Activated T-helper 1 cell treated with anti-CD3 and anti-CD28 coated beads, Interleukin-12 subunit alpha, Interleukin-12 subunit beta, Interleukin-2, Interleukin-4 antibody, amounts not matched to agents 30 ng/mL and 10 ng/mL and 1 ng/mL, durations not matched to agents 14 hours and 24 hours and 36 hours (primary cell): ENCODE results near the gene ZAP70. TPM values are rescaled to one million over a fixed set of nuclear protein-coding genes. Genes with fewer than 3 reads are reported as not detected.
"Not testable (repeated sequence)": the region's sequence is repeated elsewhere in the genome, so short reads cannot be mapped to it uniquely, and the experiment has no call there.

Experiments
- DNase-seq: peaks from one replicate; pipeline ENCODE4 v3.0.0; 2021; ENCODE audit warnings: low spot score
- H3K27ac Mint-ChIP-seq: one replicate; pipeline ENCODE4 v1.8.0; 2021; ENCODE audit warnings: mild to moderate bottlenecking, mixed read lengths
- H3K27me3 Mint-ChIP-seq: one replicate; pipeline ENCODE4 v1.8.0; 2022; ENCODE audit warnings: mild to moderate bottlenecking, moderate library complexity, mixed read lengths; ENCODE audit not compliant: insufficient read depth
- H3K36me3 Mint-ChIP-seq: one replicate; pipeline ENCODE4 v1.8.0; 2021; ENCODE audit warnings: low read depth, mixed read lengths
- H3K4me1 Mint-ChIP-seq: one replicate; pipeline ENCODE4 v1.8.0; 2021; ENCODE audit warnings: low read depth, mixed read lengths
- H3K4me3 Mint-ChIP-seq: one replicate; pipeline ENCODE4 v1.8.0; 2021; ENCODE audit warnings: mild to moderate bottlenecking, moderate library complexity, mixed read lengths
- H3K9me3 Mint-ChIP-seq: one replicate; pipeline ENCODE4 v1.8.0; 2021; ENCODE audit warnings: mixed read lengths
- intact Hi-C: fragments of 100-400 bp; cut with micrococcal nuclease; formaldehyde crosslinking; loops from one replicate; pipeline ENCODE4 v1.15.1; 2024
- total RNA-seq: library from RNA; stranded (reverse); gene quantifications from 2 replicates; pipeline ENCODE4 v1.2.3, GENCODE V29; 2022

The ZAP70 gene
- total RNA-seq, 1 donor from 2014 or later = 313 TPM

DNA sequence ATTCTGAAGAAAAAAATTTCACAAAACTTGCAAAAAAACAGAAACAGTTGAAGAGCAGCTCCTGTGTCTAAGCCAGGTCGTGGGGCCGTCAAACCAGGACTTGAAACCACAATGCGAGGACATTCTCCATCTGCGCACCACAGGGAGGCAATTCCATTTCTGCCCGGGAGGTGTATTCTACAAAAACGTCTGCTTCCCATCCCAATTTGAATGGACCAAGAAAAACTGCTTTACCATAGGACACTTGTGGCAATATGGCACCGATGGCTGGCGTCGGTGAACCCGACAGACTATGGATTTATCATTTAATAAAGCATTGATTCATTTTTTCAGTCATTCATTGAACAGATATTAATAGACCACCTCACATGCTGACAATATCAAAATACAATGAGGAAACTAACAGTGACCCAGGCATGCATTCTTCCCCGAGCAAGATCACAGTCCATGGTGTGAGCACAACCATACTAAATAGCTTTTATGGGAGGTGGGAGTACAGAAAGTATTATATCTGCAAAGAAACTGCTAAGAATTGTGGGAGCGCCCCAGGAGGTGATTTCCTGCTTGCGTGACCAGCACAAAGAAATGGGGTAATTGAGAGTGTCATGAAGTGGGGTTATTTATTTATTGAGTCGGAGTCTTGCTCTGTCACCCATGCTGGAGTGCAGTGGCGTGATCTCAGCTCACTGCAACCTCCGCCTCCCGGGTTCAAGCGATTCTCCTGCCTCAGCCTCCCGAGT lies 10.5 kb upstream of the ZAP70 start:
- no peaks in the 10 kb centered on the region for H3K9me3 Mint-ChIP-seq
- H3K4me1 Mint-ChIP-seq = peaks cover 10% of the 10 kb centered on the region
- no peaks in the 10 kb centered on the region for H3K36me3 Mint-ChIP-seq
- peaks cover 7% of the 10 kb centered on the region for H3K27me3 Mint-ChIP-seq
- intact Hi-C loops = no loop called here
- no peak for DNase-seq
- no peak overlapping the region for H3K27ac Mint-ChIP-seq
- H3K4me3 Mint-ChIP-seq = no peak overlapping the region

DNA sequence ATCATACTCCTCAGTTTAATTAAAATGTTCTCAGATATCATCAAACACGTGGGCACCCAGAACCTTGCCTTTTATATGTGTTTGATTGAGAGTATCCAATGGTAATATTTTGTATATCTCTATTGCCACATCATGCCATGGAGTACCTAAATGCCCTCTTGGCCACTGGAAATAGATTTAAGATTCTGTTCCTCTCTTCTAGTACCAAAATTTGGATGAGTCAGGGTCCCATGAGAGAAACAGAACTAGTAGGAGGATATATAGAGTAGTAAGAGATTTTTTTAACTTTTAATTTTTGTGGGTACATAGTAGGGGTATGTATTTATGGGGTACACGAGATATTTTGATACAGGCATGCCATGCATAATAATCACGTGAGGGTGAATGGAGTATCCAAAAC lies 9.6 kb upstream of the ZAP70 start:
- Mint-ChIP-seq H3K27me3 (peaks cover 8% of the 10 kb centered on the region), H3K4me3 (no peak overlapping the region), H3K9me3 (no peaks in the 10 kb centered on the region), H3K27ac (no peak overlapping the region), H3K4me1 (peaks cover 10% of the 10 kb centered on the region), H3K36me3 (no peaks in the 10 kb centered on the region)
- no peak for DNase-seq
- intact Hi-C loops = no loop called here

DNA sequence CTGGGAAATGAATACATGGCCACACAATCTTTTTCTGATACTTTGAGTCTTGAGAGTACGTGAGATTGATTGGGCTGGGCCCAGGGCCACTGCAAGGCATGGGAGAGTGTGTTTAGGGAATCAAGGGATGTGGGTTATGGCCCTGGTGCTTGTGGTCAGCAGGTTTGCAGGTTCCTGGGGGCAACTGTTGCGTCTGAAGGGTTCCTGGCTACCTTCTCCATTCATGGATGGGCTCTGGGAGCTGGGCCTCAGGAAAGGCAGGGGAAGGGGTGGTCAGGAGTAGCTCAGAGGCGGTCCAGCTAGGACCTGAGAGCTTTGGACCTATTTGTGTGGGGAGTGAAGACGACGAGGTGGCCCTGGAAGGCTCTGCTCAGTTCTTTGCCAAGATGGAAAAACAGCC lies 8.4 kb upstream of the ZAP70 start:
- H3K4me3 Mint-ChIP-seq = no peak overlapping the region
- H3K27ac Mint-ChIP-seq = no peak overlapping the region
- H3K27me3 Mint-ChIP-seq = peaks cover 8% of the 10 kb centered on the region
- no peak for DNase-seq
- no peaks in the 10 kb centered on the region for H3K9me3 Mint-ChIP-seq
- intact Hi-C loops = no loop called here
- peaks cover 8% of the 10 kb centered on the region for H3K4me1 Mint-ChIP-seq
- peaks cover 1% of the 10 kb centered on the region for H3K36me3 Mint-ChIP-seq

DNA sequence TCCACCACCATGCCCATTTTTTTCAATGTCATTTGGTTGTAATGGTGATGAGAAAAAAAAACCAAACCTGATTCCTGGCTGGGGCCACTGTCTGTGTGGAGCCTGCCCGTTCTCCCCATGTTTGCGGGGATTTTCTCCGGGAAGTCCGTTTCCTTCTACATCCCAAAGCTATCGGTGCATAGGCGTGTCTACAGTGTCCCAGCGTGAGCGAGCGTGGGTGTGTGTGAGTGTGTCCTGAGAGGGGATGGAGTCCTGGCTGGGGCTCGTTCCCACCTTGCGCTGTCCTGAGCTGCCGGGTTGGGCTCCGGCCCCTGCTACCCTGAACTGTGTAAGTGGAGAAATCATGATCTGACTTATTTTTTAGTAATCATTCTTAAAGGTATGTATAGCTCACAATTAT lies 7.3 kb upstream of the ZAP70 start:
- intact Hi-C loops = no loop called here
- peaks cover 12% of the 10 kb centered on the region for H3K4me1 Mint-ChIP-seq

DNA sequence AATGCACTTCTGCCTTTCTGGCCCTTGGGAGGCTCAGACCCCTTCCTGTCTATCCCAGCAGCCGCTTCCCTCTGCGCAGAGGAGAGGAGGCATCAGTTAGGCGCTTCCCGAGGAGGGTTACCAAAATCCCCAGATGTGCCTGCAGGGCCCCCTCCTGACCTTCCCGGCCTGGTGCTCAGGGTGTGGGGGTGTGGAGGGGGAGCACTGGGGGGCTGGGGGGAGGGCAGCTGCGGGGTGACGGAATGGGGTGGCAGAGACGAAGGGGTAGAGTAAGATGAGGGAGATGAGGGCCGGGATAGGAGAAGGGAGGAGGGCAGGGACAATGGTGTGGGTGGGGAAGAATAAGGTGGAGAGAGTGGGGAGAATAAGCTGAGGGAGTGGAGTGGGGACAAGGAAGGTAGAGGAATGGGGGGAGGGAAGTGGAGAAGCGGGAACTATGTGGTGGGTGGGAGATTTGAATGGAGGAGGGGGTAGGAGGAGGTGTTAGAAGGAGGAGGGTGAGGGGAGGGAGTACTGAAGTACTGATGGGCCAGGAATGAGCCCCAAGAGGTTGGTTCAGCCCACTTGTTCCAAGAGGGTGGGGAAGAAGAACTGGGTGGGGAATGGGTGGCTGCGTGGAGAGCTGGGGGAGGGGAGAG lies 6.5 kb upstream of the ZAP70 start:
- no peak for DNase-seq
- H3K4me3 Mint-ChIP-seq = no peak overlapping the region
- H3K27ac Mint-ChIP-seq = no peak overlapping the region
- H3K36me3 Mint-ChIP-seq = peaks cover 3% of the 10 kb centered on the region
- H3K27me3 Mint-ChIP-seq = peaks cover 8% of the 10 kb centered on the region
- H3K4me1 Mint-ChIP-seq = peaks cover 20% of the 10 kb centered on the region
- no peaks in the 10 kb centered on the region for H3K9me3 Mint-ChIP-seq
- intact Hi-C loops = no loop called here

More for the DNA sequence above, 7.3 kb upstream of the ZAP70 start:
- Mint-ChIP-seq H3K27me3 (peaks cover 8% of the 10 kb centered on the region), H3K27ac (no peak overlapping the region), H3K9me3 (no peaks in the 10 kb centered on the region), H3K4me3 (no peak overlapping the region), H3K36me3 (peaks cover 3% of the 10 kb centered on the region)
- DNase-seq = no peak

DNA sequence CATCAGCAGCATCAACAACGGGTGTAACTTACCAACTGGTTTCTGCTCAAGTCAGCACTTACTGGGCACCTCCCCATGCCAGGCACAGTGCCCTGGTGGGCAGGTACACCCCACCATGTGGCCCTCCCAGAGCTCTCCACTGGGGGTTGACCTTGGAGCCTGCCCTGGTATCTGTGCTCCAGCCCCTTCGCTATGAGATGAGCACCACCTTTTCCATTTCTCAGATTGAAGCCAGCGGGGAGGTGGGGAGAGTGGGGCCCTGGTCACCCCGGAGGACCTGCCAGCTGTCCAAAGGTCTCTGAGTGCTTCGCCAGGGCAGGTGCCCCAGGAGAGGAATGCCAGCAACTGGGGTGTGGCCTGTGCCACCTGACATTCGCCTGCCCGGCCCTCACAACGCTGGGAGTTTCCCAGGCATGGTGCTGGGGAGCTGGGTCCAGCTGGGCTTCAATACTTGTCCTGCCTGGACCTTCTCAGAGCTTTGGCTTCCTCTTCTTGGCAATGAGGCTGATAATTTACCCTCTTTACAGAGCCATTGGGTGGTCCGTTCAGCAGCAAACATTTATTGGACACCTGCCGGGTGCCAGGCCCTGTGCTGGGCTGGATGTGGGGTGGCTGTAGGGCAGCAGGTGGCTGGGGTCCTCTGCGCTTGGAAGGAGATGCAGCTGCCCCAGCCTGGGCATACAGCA lies 5.9 kb upstream of the ZAP70 start:
- Mint-ChIP-seq H3K36me3 (peaks cover 3% of the 10 kb centered on the region), H3K4me3 (no peak overlapping the region), H3K4me1 (peaks cover 26% of the 10 kb centered on the region), H3K9me3 (no peaks in the 10 kb centered on the region), H3K27ac (no peak overlapping the region), H3K27me3 (peaks cover 8% of the 10 kb centered on the region)
- no peak for DNase-seq
- intact Hi-C loops = no loop called here

DNA sequence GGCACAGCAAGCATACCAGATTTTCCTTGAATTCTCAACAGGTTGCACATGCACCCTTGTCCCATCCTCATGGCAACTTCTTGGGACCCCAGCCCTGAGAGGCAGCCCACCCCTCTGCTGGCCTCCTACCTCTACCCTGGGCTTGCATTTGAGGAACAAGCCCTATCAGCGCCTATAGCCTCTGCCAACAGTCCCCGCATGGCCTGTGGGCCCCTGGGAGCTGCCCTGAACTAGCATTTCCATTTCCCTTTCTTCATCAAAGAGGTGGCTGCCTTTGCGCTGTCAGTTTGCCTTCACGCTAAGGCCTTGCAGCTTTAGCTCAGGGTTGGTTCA lies 5.4 kb upstream of the ZAP70 start:
- Mint-ChIP-seq H3K9me3 (no peaks in the 10 kb centered on the region), H3K27me3 (peaks cover 8% of the 10 kb centered on the region), H3K27ac (no peak overlapping the region), H3K4me1 (peaks cover 28% of the 10 kb centered on the region), H3K36me3 (peaks cover 3% of the 10 kb centered on the region), H3K4me3 (no peak overlapping the region)
- intact Hi-C loops = no loop called here
- DNase-seq = no peak

DNA sequence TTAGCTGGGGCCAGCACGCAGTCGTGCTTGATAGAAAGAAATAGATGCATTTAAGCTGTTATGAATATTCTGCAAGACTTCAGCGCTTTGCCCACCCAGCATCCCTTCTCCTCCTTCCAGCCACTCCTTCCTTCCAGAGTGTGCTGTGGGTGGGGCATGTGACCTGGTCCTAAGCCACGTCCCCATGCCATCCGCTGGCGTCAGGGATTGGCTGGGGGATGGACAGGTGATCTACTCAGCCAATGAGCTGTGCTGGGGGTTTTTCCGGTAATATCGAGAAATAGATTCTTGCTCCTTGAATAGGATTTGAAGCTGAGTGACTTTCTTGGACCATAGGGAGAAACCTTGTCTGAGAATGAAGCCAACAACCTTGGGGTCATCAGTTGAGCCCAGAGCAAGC lies 4.8 kb upstream of the ZAP70 start:
- Mint-ChIP-seq H3K4me1 (peaks cover 33% of the 10 kb centered on the region), H3K36me3 (peaks cover 4% of the 10 kb centered on the region), H3K4me3 (no peak overlapping the region), H3K27ac (no peak overlapping the region), H3K9me3 (no peaks in the 10 kb centered on the region), H3K27me3 (peaks cover 8% of the 10 kb centered on the region)
- intact Hi-C loops = no loop called here
- no peak for DNase-seq

DNA sequence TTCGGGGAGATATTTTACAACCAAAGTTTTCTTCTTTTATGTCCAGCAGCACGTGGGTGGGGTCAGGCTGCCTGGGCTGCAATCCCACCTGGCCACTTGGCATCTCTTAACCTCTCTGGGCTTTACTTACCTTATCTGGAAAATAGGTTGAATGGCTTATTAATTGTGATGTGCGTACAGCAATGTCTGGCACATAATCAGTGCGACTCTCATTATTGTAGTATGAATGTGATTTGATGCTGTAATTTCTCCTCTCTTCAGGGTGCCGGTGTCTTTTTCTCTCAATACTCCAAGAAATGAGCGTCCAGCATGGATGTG lies 2.0 kb upstream of the ZAP70 start:
- DNase-seq = no peak

DNA sequence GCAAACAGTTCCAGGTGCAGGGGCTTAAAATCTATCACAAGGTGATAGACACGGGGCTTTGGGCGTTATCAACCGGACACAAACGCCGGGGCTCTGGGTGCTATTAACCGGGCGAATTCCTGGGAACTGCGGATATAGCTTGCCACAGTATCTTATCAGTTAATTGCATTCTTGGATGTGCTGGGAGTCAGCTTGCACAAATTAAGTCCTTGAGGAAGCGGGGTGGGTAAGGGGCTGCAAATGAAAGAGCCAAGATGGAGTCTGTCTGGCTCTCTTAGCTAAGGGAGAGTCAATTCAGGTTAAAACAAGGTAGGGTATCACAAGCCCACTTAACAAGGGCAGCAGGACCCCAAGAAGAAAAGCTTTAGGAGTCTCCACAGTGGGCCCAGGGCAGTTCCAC lies 1.2 kb upstream of the ZAP70 start:
- Mint-ChIP-seq H3K36me3 (peaks cover 33% of the 10 kb centered on the region), H3K4me1 (peaks cover 58% of the 10 kb centered on the region), H3K27ac (peak overlapping the region; percentile 99), H3K4me3 (peak overlapping the region; percentile 94)
- intact Hi-C loops = loop anchor here (5.0 kb wide), 1 partner anchor 895 kb away; the partner anchor contains the start of genes COA5 and UNC50
- not testable (repeated sequence) for H3K27me3 Mint-ChIP-seq, DNase-seq, H3K9me3 Mint-ChIP-seq

More for the DNA sequence above, 2.0 kb upstream of the ZAP70 start:
- peaks cover 50% of the 10 kb centered on the region for H3K4me1 Mint-ChIP-seq
- H3K27me3 Mint-ChIP-seq = peaks cover 6% of the 10 kb centered on the region
- peak overlapping the region; percentile 99 for H3K27ac Mint-ChIP-seq
- peaks cover 27% of the 10 kb centered on the region for H3K36me3 Mint-ChIP-seq
- peak overlapping the region; percentile 94 for H3K4me3 Mint-ChIP-seq
- H3K9me3 Mint-ChIP-seq = no peaks in the 10 kb centered on the region
- intact Hi-C loops = loop anchor here (2.0 to 5.0 kb wide), 2 partner anchors 557 to 896 kb away; partner anchors contain the start of genes COA5 and UNC50

DNA sequence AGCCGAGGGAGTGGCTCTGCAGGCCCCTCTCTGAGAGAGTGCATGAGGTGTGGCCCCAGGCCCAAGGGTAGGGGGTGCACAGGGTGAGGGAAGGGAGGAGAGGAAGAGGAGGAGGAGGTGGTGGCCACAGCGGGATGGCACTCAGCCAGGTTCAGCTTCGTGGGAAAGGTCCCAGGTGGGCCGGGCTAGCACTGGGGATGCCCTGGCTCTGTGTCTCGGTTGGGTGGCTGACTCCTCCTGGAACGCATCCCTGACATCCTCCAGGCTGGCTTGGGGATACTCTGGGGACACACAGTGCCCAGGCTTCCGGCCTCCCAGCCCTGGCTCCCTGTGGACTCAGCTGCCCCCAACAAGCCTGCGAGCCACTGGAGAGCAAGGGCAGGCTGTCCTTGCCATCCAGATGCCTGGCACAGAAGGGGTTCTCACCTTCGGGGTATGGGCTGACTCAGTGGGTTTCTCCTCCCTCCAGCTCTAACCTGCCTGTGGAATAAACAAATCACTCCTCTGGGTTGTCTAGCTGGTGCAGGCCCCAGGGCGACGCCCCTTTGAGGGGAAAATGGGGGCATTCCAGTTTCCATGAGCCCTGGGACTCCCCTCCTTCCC lies 582 bp upstream of the ZAP70 start:
- H3K27ac Mint-ChIP-seq = peak overlapping the region; percentile 99
- intact Hi-C loops = loop anchor here (1.0 to 5.0 kb wide), 2 partner anchors 50 to 895 kb away; partner anchors contain the start of genes COA5 and UNC50

DNA sequence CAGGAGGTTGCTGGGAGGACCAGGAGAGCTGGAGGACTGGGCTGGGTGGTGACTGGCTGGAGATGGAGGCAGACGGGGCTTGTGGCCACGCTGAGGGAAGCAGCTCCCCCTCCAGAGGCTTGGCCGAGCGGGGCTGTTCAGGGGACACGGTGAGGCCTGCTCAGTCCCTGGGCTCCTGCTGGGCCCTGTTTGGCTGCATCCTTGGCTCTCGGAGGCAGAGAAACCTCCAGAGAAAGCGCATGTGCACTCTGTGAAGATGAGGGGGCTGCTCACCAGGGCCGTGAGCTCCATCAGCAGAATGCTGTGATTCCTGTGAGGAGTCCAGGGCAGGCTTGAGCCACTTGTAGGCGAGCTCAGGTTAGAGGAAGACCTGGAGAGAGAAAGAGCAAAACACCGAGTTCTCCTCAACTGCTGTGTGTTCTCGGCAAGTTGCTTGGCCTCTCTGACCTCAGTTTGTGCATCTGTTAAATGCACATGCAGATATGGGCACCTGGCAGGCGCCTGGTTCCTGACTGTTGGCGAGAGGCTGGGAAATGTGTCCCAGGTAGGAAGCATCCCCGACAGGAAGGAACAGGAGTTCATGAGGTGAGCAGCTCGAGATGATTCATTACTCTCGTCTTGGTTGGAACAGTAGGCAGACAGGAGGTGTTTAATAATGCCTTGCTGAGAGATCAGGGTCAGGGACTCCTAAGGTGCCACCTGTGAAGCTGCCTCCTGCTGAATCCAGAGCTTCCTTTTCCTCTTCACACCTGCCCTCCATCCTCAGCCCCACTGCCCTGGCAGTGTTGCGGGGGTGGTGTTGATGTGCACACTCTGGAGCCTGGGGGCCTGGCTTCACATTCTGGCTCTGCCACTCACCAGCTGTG lies 941 bp downstream of the ZAP70 start:
- peaks cover 42% of the 10 kb centered on the region for H3K36me3 Mint-ChIP-seq
- intact Hi-C loops = loop anchor here (5.0 kb wide), 1 partner anchor 893 kb away; the partner anchor contains the start of genes COA5 and UNC50
- no peaks in the 10 kb centered on the region for H3K27me3 Mint-ChIP-seq
- no peaks in the 10 kb centered on the region for H3K9me3 Mint-ChIP-seq
- H3K4me3 Mint-ChIP-seq = peak overlapping the region; percentile 94
- H3K27ac Mint-ChIP-seq = peak overlapping the region; percentile 99
- no peak for DNase-seq
- H3K4me1 Mint-ChIP-seq = peaks cover 76% of the 10 kb centered on the region

More for the DNA sequence above, 582 bp upstream of the ZAP70 start:
- Mint-ChIP-seq H3K4me1 (peaks cover 63% of the 10 kb centered on the region), H3K36me3 (peaks cover 33% of the 10 kb centered on the region), H3K27me3 (peaks cover 3% of the 10 kb centered on the region), H3K9me3 (no peaks in the 10 kb centered on the region), H3K4me3 (peak overlapping the region; percentile 94)
- DNase-seq = no peak
